Transverse colon (tissue), 4 donors: ENCODE data around the gene TYMS. TPM values are rescaled to one million over a fixed set of nuclear protein-coding genes. Genes with fewer than 3 reads are reported as not detected.

ENCODE experiments used
- DNase-seq: peaks from one replicate; pipeline ENCODE4 v3.0.0-alpha.2; 2019
- H3K27ac ChIP-seq, 4 donors: fragments of 200-600 bp; sonication (generic); 2 replicates each; pipeline ENCODE4 v1.5.1; 2016 to 2018; ENCODE audit warnings: inconsistent platforms in 4 of 4
- H3K27me3 ChIP-seq: fragments of 200-600 bp; sonication (generic); 2 replicates; pipeline ENCODE4 v1.5.1; 2017; ENCODE audit warnings: inconsistent platforms
- H3K36me3 ChIP-seq, 4 donors: fragments of 200-600 bp; sonication (generic); 2 replicates each; pipeline ENCODE4 v1.5.1; 2017 to 2019; ENCODE audit warnings: inconsistent platforms in 4 of 4
- H3K4me1 ChIP-seq, 4 donors: fragments of 200-600 bp; sonication (generic); 2 replicates each; pipeline ENCODE4 v1.5.1; 2017 to 2020; ENCODE audit warnings: inconsistent platforms in 4 of 4
- H3K4me3 ChIP-seq, 4 donors: fragments of 200-600 bp; sonication (generic); 1 replicate in 1 of 4; 2 replicates in 3 of 4; pipeline versions ENCODE4 v1.5.1 to v1.6.1; 2017 to 2019; ENCODE audit warnings: inconsistent platforms in 4 of 4
- H3K9me3 ChIP-seq, 2 donors: fragments of 200-600 bp; sonication (generic); 2 replicates each; pipeline ENCODE4 v1.5.1; 2017 to 2019; ENCODE audit warnings: inconsistent platforms in 2 of 2
- CTCF ChIP-seq, 5 experiments: fragments of 200-600 bp in 3 of 5; fragments of 450-650 bp in 2 of 5; sonication (generic) in 3 of 5; IDR thresholded peaks; 1 replicate in 2 of 5; 2 replicates in 3 of 5; pipeline ENCODE4 v1.5.1; 2016 to 2017; ENCODE audit warnings: antibody characterized with exemption in 5 of 5, inconsistent platforms in 3 of 5, mild to moderate bottlenecking in 2 of 5, moderate library complexity in 1 of 5
- EP300 ChIP-seq: sonication (generic); formaldehyde crosslinking; IDR thresholded peaks from one replicate; pipeline ENCODE4 v1.6.1; 2017; ENCODE audit warnings: antibody characterized with exemption, low read depth
- POLR2A ChIP-seq: fragments of 450-650 bp; IDR thresholded peaks from one replicate; pipeline ENCODE4 v1.6.1; 2016; ENCODE audit warnings: antibody characterized with exemption, mild to moderate bottlenecking, moderate library complexity
- POLR2AphosphoS5 ChIP-seq, 3 donors: sonication (generic); formaldehyde crosslinking; IDR thresholded peaks; one replicate each; pipeline ENCODE4 v1.6.1; 2016; ENCODE audit warnings: antibody characterized with exemption in 3 of 3
- WGBS, 2 donors: methylation state at CpG; one replicate each; pipeline ENCODE4 v1.1.5; 2018; ENCODE audit warnings: low coverage in 1 of 2; 5-methylcytosine and 5-hydroxymethylcytosine counted together
- in situ Hi-C, 4 donors: fragments of 200-750 bp; cut with MboI; loops; one replicate each; pipeline versions ENCODE4 v1.15.0 to v1.15.1; 2017; ENCODE audit warnings: low sequenced_read_pairs in 3 of 4, low pct_ligation_motif_present in 1 of 4, low pct_unique_long_range_greater_than_20kb in 1 of 4
- intact Hi-C: fragments of 100-400 bp; cut with DNase I; formaldehyde crosslinking; loops from one replicate; pipeline ENCODE4 v1.15.1; 2023; ENCODE audit warnings: low total_unique reads
- total RNA-seq, 4 donors: library from RNA; depleted of rRNA; stranded (reverse); fragments of >200 nt; gene quantifications; one replicate each; pipeline ENCODE4 v1.1.0, GENCODE V29; 2016

TYMS gene
- total RNA-seq, 4 donors from 2014 or later: 3.2 to 5.9 (median 4.7) TPM

- Histone ChIP-seq H3K4me1 (no peaks in the 10 kb centered on the region), H3K27ac (no peak overlapping the region), H3K9me3 (no peaks in the 10 kb centered on the region), H3K4me3 (no peak overlapping the region), H3K27me3 (no peaks in the 10 kb centered on the region), H3K36me3 (no peaks in the 10 kb centered on the region)
- no peak for TF ChIP-seq POLR2AphosphoS5 (IDR thresholded peaks at IDR 0.05)
- TF ChIP-seq EP300: no peak
- no peak for TF ChIP-seq CTCF (IDR thresholded peaks at IDR 0.05)
- TF ChIP-seq POLR2A: no peak
- intact Hi-C loops: loop anchor here (10.0 kb wide), 1 partner anchor 205 kb away; no protein-coding TSS in a partner anchor
- in situ Hi-C loops: loop anchor here in 3 of 4 donors (10.0 kb wide), 2 partner anchors 195 to 205 kb away; no protein-coding TSS in a partner anchor
- DNase-seq: no peak
- 91% methylated on average over 4 to 6 of the region's 6 CpGs for WGBS, 2 donors
These were observed 27.9 kb upstream of the TYMS start for GRCh38 chr18:629269-630150.

GRCh38 chr18:631560-631959, 25.9 kb upstream of the TYMS start:
- Histone ChIP-seq H3K4me3 (no peak overlapping the region), H3K36me3 (no peaks in the 10 kb centered on the region), H3K4me1 (no peaks in the 10 kb centered on the region), H3K27ac (no peak overlapping the region), H3K27me3 (no peaks in the 10 kb centered on the region), H3K9me3 (no peaks in the 10 kb centered on the region)
- in situ Hi-C loops: no loop called here
- intact Hi-C loops: no loop called here
- no peak for TF ChIP-seq POLR2AphosphoS5 (IDR thresholded peaks at IDR 0.05)
- no peak for TF ChIP-seq CTCF (IDR thresholded peaks at IDR 0.05)
- TF ChIP-seq EP300: no peak
- TF ChIP-seq POLR2A: no peak
- DNase-seq: no peak

DNA sequence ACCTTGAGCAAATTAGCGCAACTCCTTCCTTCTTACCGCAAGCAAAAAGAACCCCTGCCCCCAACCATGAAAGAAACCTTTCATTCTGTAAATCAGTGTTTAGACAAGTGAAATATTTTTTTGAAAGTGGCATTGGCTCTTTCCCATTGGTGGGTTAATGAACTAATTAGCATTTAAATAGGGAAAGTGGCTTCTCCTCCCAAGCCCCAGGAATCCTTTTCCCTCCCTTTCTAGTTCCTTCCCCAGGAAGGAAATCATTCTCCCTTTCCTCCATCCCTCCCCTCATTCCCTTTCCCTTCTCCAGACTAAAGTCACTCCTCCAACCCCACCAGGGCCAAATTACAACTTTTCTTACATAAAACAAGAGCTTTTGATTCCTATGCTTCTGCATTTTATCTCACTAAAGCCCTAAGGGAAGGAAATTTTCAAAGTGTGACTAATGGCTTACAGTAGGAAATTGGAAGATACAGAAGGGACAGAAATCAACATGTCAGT, 22.9 kb upstream of the TYMS start:
- DNase-seq: no peak
- Histone ChIP-seq H3K27me3 (no peaks in the 10 kb centered on the region), H3K9me3 (no peaks in the 10 kb centered on the region), H3K4me3 (no peak overlapping the region), H3K4me1 (no peaks in the 10 kb centered on the region), H3K27ac (no peak overlapping the region), H3K36me3 (no peaks in the 10 kb centered on the region)
- TF ChIP-seq POLR2A (no peak), POLR2AphosphoS5 (IDR thresholded peaks at IDR 0.05) (no peak), EP300 (no peak), CTCF (IDR thresholded peaks at IDR 0.05) (no peak)
- 83 to 94% methylated on average over 2 of the region's 2 CpGs for WGBS, 2 donors
- intact Hi-C loops: no loop called here
- in situ Hi-C loops: no loop called here

- H3K4me1 ChIP-seq: no peaks in the 10 kb centered on the region
- no peak overlapping the region for H3K4me3 ChIP-seq
- 63 to 72% methylated on average over 4 to 8 of the region's 8 CpGs for WGBS, 2 donors
- intact Hi-C loops: no loop called here
- TF ChIP-seq EP300 (no peak), POLR2AphosphoS5 (IDR thresholded peaks at IDR 0.05) (no peak)
- H3K27ac ChIP-seq: no peak overlapping the region
- no peaks in the 10 kb centered on the region for H3K36me3 ChIP-seq
- no peaks in the 10 kb centered on the region for H3K27me3 ChIP-seq
- no peak for DNase-seq
- no peaks in the 10 kb centered on the region for H3K9me3 ChIP-seq
- in situ Hi-C loops: no loop called here
These were observed 22.3 kb upstream of the TYMS start for GRCh38 chr18:635171-635570.
